ENCODE measurements around the gene NCAM1.

Gene NCAM1

GRCh38 chr11:113129261-113129992 is 168.2 kb downstream of the NCAM1 start:
- H3K36me3 ChIP-seq (replicated peaks in 1 of 2; ENCODE audit: control insufficient read depth in 2 of 2, insufficient read depth in 2 of 2, low read length in 2 of 2): no peaks in the 10 kb centered on the region
- WGBS, 2 donors (ENCODE audit: extremely low coverage in 2 of 2, insufficient read length in 2 of 2, insufficient replicate concordance in 1 of 2): no CpG with 5 or more reads among the region's 5 CpGs
- H3K14ac ChIP-seq (ENCODE audit: low read length): no peak overlapping the region
- no peak overlapping the region for H3K4ac ChIP-seq (ENCODE audit: low read length)
- no peak overlapping the region for H3K4me3 ChIP-seq (ENCODE audit: low read length in 2 of 2)
- peaks cover 0 to 3% (median 0%) of the 10 kb centered on the region in 3 experiments for H3K27me3 ChIP-seq (ENCODE audit: control insufficient read depth in 3 of 3, insufficient read depth in 3 of 3, low read depth in 1 of 3, low read length in 3 of 3)
- no peak overlapping the region for H3K18ac ChIP-seq (ENCODE audit: low read length)
- no peak overlapping the region for H4K8ac ChIP-seq (ENCODE audit: low read depth, low read length)
- H2AFZ ChIP-seq (ENCODE audit: low read length): no peak overlapping the region
- no peak overlapping the region for H3K4me2 ChIP-seq (ENCODE audit: insufficient read depth, low read length, poor library complexity, severe bottlenecking)
- no peak overlapping the region for H2AK5ac ChIP-seq (ENCODE audit: low read depth, low read length)
- no peak overlapping the region for H3K27ac ChIP-seq (replicated peaks; ENCODE audit: low read length)
- H2BK15ac ChIP-seq (ENCODE audit: low read length): no peak overlapping the region
- peaks cover 4 to 8% of the 10 kb centered on the region in 2 donors for H3K4me1 ChIP-seq (ENCODE audit: control insufficient read depth in 2 of 2, insufficient read depth in 1 of 2, low read depth in 1 of 2, low read length in 2 of 2)
- H2BK5ac ChIP-seq (ENCODE audit: low read length): no peak overlapping the region
- H3K79me1 ChIP-seq (ENCODE audit: low read depth, low read length): peaks cover 2% of the 10 kb centered on the region
- no peak overlapping the region for H3K23ac ChIP-seq (ENCODE audit: low read depth, low read length, poor library complexity)
- H2BK12ac ChIP-seq (ENCODE audit: low read length): no peak overlapping the region
- no peaks in the 10 kb centered on the region for H3K9me3 ChIP-seq (replicated peaks in 1 of 2; ENCODE audit: control insufficient read depth in 2 of 2, insufficient read depth in 1 of 2, low read depth in 1 of 2, low read length in 2 of 2)
- no peak for DNase-seq (ENCODE audit: low spot score)
- H4K91ac ChIP-seq (ENCODE audit: low read depth, low read length, poor library complexity): no peak overlapping the region
- H2BK120ac ChIP-seq (ENCODE audit: low read depth, low read length): no peak overlapping the region
- H3K9ac ChIP-seq (ENCODE audit: low read depth, low read length, poor library complexity): no peak overlapping the region

GRCh38 chr11:113131036-113131775 is 170.0 kb downstream of the NCAM1 start:
- Histone ChIP-seq H3K36me3 (replicated peaks in 1 of 2; ENCODE audit: control insufficient read depth in 2 of 2, insufficient read depth in 2 of 2, low read length in 2 of 2) (no peaks in the 10 kb centered on the region), H3K4me3 (ENCODE audit: low read length in 2 of 2) (no peak overlapping the region), H3K18ac (ENCODE audit: low read length) (no peak overlapping the region), H2BK12ac (ENCODE audit: low read length) (no peak overlapping the region), H4K91ac (ENCODE audit: low read depth, low read length, poor library complexity) (no peak overlapping the region), H3K23ac (ENCODE audit: low read depth, low read length, poor library complexity) (no peak overlapping the region), H3K14ac (ENCODE audit: low read length) (no peak overlapping the region), H2AFZ (ENCODE audit: low read length) (no peak overlapping the region), H2BK15ac (ENCODE audit: low read length) (no peak overlapping the region), H2AK5ac (ENCODE audit: low read depth, low read length) (no peak overlapping the region), H3K27me3 (ENCODE audit: control insufficient read depth in 3 of 3, insufficient read depth in 3 of 3, low read depth in 1 of 3, low read length in 3 of 3) (peaks cover 0 to 3% (median 0%) of the 10 kb centered on the region in 3 experiments), H3K4me2 (ENCODE audit: insufficient read depth, low read length, poor library complexity, severe bottlenecking) (no peak overlapping the region), H3K9me3 (replicated peaks in 1 of 2; ENCODE audit: control insufficient read depth in 2 of 2, insufficient read depth in 1 of 2, low read depth in 1 of 2, low read length in 2 of 2) (no peaks in the 10 kb centered on the region), H3K4ac (ENCODE audit: low read length) (no peak overlapping the region), H3K4me1 (ENCODE audit: control insufficient read depth in 2 of 2, insufficient read depth in 1 of 2, low read depth in 1 of 2, low read length in 2 of 2) (peaks cover 4 to 8% of the 10 kb centered on the region in 2 donors), H3K9ac (ENCODE audit: low read depth, low read length, poor library complexity) (no peak overlapping the region), H2BK5ac (ENCODE audit: low read length) (no peak overlapping the region), H3K27ac (replicated peaks; ENCODE audit: low read length) (no peak overlapping the region), H2BK120ac (ENCODE audit: low read depth, low read length) (no peak overlapping the region), H3K79me1 (ENCODE audit: low read depth, low read length) (peaks cover 2% of the 10 kb centered on the region), H4K8ac (ENCODE audit: low read depth, low read length) (no peak overlapping the region)
- WGBS, 2 donors (ENCODE audit: extremely low coverage in 2 of 2, insufficient read length in 2 of 2, insufficient replicate concordance in 1 of 2): no CpG with 5 or more reads among the region's 8 CpGs
- DNase-seq (ENCODE audit: low spot score): no peak

- Histone ChIP-seq H3K36me3 (replicated peaks in 1 of 2; ENCODE audit: control insufficient read depth in 2 of 2, insufficient read depth in 2 of 2, low read length in 2 of 2) (no peaks in the 10 kb centered on the region), H2BK12ac (ENCODE audit: low read length) (no peak overlapping the region), H3K79me1 (ENCODE audit: low read depth, low read length) (peaks cover 2% of the 10 kb centered on the region), H2AFZ (ENCODE audit: low read length) (no peak overlapping the region), H3K9me3 (replicated peaks in 1 of 2; ENCODE audit: control insufficient read depth in 2 of 2, insufficient read depth in 1 of 2, low read depth in 1 of 2, low read length in 2 of 2) (no peaks in the 10 kb centered on the region), H2BK5ac (ENCODE audit: low read length) (no peak overlapping the region), H3K23ac (ENCODE audit: low read depth, low read length, poor library complexity) (no peak overlapping the region), H2AK5ac (ENCODE audit: low read depth, low read length) (no peak overlapping the region), H3K4me3 (ENCODE audit: low read length in 2 of 2) (no peak overlapping the region), H3K14ac (ENCODE audit: low read length) (no peak overlapping the region), H3K4ac (ENCODE audit: low read length) (no peak overlapping the region), H4K8ac (ENCODE audit: low read depth, low read length) (no peak overlapping the region), H3K27ac (replicated peaks; ENCODE audit: low read length) (no peak overlapping the region), H3K9ac (ENCODE audit: low read depth, low read length, poor library complexity) (no peak overlapping the region), H3K4me1 (ENCODE audit: control insufficient read depth in 2 of 2, insufficient read depth in 1 of 2, low read depth in 1 of 2, low read length in 2 of 2) (peaks cover 4 to 13% of the 10 kb centered on the region in 2 donors), H2BK120ac (ENCODE audit: low read depth, low read length) (no peak overlapping the region), H2BK15ac (ENCODE audit: low read length) (no peak overlapping the region), H3K4me2 (ENCODE audit: insufficient read depth, low read length, poor library complexity, severe bottlenecking) (no peak overlapping the region), H3K27me3 (ENCODE audit: control insufficient read depth in 3 of 3, insufficient read depth in 3 of 3, low read depth in 1 of 3, low read length in 3 of 3) (no peaks in the 10 kb centered on the region), H3K18ac (ENCODE audit: low read length) (no peak overlapping the region), H4K91ac (ENCODE audit: low read depth, low read length, poor library complexity) (no peak overlapping the region)
- WGBS, 2 donors (ENCODE audit: extremely low coverage in 2 of 2, insufficient read length in 2 of 2, insufficient replicate concordance in 1 of 2): no CpG with 5 or more reads among the region's 4 CpGs
- no peak for DNase-seq (ENCODE audit: low spot score)
Measured at GRCh38 chr11:113133071-113133470, 171.9 kb downstream of the NCAM1 start.

- WGBS, 2 donors (ENCODE audit: extremely low coverage in 2 of 2, insufficient read length in 2 of 2, insufficient replicate concordance in 1 of 2): no CpG with 5 or more reads among the region's 5 CpGs
- Histone ChIP-seq H3K27me3 (ENCODE audit: control insufficient read depth in 3 of 3, insufficient read depth in 3 of 3, low read depth in 1 of 3, low read length in 3 of 3) (no peaks in the 10 kb centered on the region), H3K14ac (ENCODE audit: low read length) (no peak overlapping the region), H3K9ac (ENCODE audit: low read depth, low read length, poor library complexity) (no peak overlapping the region), H4K8ac (ENCODE audit: low read depth, low read length) (no peak overlapping the region), H3K9me3 (replicated peaks in 1 of 2; ENCODE audit: control insufficient read depth in 2 of 2, insufficient read depth in 1 of 2, low read depth in 1 of 2, low read length in 2 of 2) (no peaks in the 10 kb centered on the region), H2AK5ac (ENCODE audit: low read depth, low read length) (no peak overlapping the region), H3K4me2 (ENCODE audit: insufficient read depth, low read length, poor library complexity, severe bottlenecking) (no peak overlapping the region), H3K4me1 (ENCODE audit: control insufficient read depth in 2 of 2, insufficient read depth in 1 of 2, low read depth in 1 of 2, low read length in 2 of 2) (peaks cover 2 to 15% of the 10 kb centered on the region in 2 donors), H3K27ac (replicated peaks; ENCODE audit: low read length) (no peak overlapping the region), H3K18ac (ENCODE audit: low read length) (no peak overlapping the region), H3K4ac (ENCODE audit: low read length) (no peak overlapping the region), H3K79me1 (ENCODE audit: low read depth, low read length) (peaks cover 2% of the 10 kb centered on the region), H3K23ac (ENCODE audit: low read depth, low read length, poor library complexity) (no peak overlapping the region), H3K4me3 (ENCODE audit: low read length in 2 of 2) (no peak overlapping the region), H2BK12ac (ENCODE audit: low read length) (no peak overlapping the region), H4K91ac (ENCODE audit: low read depth, low read length, poor library complexity) (no peak overlapping the region), H2BK120ac (ENCODE audit: low read depth, low read length) (no peak overlapping the region), H2AFZ (ENCODE audit: low read length) (no peak overlapping the region), H2BK5ac (ENCODE audit: low read length) (no peak overlapping the region), H2BK15ac (ENCODE audit: low read length) (no peak overlapping the region), H3K36me3 (replicated peaks in 1 of 2; ENCODE audit: control insufficient read depth in 2 of 2, insufficient read depth in 2 of 2, low read length in 2 of 2) (no peaks in the 10 kb centered on the region)
- DNase-seq (ENCODE audit: low spot score): no peak
Measured at GRCh38 chr11:113134626-113135025, 173.4 kb downstream of the NCAM1 start.

All from neuronal stem cell (in vitro differentiated cells).